Right kidney (tissue), 1 donor: Measurements from ENCODE around the gene GYS1.

Experiments
- DNase-seq: peaks from one replicate; pipeline ENCODE4 v3.0.0-alpha.2; 2016

The GYS1 gene

DNA sequence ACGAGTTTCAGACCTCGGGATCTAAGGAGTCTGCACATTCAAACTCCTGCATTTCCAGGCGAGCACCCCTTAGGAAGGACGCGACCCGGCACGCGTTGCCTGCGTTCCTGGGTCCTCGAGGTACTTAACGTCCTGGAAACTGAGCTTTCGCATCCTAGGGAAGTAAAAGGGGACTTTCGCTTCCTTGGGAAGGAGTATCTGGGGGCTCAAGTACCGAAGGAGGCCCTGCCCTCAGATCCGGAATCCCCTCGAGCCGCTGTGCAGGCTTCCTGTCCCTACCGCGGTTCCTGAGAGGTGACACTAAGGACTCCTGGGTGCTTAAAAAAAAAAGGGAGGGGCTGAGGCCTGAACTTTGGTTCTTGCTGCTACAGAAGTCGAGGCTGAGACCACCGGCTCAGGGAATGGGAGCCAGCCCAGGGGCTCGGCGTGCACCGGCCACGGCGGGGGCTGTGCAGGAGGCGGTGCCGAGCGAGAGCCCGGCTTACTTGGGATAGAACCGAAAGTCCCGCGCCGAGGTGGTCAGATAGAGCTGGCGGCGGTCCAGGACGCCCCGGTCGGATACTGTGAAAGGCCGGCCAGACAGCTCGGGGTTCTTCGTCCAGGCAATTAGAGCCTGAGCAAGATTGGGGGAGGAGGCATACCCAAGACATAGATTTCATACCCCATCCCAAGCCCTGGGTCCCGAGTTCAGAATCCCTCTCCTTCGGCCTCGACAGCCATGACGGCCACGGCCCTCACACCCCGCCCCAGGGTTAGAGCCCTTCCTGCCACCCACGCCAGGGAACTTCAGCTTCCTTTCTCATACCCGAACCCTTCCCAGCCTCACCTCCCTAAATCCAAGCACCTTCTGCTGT is 25.5 kb upstream of the GYS1 start:
- peak; percentile 46 for DNase-seq

DNA sequence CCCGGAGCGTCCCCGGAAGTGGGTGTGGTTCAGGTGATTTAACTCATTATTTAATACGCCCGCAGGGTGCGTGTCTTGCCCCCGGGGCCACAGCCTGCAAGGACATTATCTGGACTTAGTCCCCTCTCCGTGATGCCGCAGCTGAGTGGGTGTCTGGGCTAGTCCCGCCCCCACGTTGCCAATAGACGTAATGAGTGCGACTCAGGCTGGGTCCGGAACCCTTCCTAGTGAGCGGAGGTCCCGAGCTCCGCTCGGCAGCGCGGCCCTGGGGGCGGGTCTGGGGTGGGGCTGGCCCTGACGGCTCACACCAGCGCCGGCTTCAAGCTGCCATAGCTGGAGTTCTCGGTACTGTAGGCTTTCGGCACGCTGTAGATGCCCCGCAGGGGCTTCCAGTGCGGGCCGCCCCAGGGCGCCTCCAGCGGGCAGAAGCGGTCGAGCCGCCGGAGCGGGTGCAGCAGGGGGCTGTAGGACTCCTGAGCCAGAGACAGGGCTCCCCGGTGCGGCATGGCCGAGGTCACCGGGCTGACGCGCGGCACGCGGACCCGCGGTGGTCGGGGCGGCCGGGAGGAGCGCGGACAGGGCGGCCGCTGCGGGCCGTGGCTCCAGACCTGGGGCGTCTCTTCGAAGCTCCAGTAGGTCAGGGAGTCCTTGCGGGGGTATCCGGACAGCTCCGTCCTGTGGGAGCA is 24.7 kb upstream of the GYS1 start:
- peak; percentile 73 for DNase-seq

- DNase-seq = no peak
These were observed 24.0 kb upstream of the GYS1 start, which contains the start of gene LHB for GRCh38 chr19:49017041-49017665. TSS of gene LHB (minus strand) at chr19:49017091. CDS start at chr19:49017081, 10 bp downstream.

DNA sequence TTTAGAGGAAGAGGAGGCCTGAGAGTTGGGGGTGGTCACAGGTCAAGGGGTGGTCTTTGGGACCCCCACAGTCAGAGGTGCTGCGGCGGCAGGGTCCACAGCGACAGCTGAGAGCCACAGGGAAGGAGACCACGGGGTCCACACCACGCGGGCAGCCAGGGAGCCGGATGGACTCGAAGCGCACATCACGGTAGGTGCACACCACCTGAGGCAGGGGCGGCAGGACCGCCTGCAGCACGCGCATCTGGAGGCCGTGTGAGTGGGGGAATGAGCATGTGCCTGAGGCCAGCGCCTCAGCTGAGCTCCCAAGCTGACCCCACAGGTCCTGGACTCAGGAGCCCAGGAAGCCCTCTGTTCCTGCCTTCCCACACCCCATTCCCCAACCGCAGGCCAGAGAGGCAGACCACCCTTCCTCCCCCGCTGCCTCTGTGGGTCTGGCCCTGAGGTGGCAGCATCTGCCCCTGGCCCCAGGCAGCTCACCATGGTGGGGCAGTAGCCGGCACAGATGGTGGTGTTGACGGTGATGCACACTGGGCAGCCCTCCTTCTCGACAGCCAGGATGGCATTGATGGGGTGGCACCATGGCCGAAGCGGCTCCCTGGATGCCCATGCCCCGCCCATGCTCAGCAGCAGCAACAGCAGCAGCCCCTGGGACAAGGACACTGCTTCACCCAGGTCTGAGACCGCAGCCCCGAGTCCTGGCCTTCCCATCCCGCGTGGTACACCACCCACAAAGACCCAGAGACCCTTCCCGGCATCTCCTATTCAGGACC is 23.1 kb upstream of the GYS1 start:
- DNase-seq = no peak

DNA sequence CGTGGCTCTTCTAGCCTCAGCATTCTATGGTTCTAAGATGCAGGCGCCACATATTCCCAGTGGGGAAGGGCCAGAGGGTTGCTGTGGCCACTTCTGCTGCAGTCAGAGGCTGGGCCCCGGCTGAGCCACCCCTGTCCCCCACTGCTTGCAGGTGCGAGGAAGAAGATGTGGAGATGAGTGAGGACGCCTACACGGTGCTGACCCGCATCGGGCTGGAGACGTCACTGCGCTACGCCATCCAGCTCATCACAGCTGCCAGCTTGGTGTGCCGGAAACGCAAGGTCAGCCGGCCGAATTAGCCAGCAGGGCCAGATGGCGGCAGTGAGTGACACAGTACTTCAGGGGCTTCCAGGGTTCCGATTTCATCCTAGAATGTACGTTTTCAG is 21.8 kb upstream of the GYS1 start:
- DNase-seq = no peak

DNA sequence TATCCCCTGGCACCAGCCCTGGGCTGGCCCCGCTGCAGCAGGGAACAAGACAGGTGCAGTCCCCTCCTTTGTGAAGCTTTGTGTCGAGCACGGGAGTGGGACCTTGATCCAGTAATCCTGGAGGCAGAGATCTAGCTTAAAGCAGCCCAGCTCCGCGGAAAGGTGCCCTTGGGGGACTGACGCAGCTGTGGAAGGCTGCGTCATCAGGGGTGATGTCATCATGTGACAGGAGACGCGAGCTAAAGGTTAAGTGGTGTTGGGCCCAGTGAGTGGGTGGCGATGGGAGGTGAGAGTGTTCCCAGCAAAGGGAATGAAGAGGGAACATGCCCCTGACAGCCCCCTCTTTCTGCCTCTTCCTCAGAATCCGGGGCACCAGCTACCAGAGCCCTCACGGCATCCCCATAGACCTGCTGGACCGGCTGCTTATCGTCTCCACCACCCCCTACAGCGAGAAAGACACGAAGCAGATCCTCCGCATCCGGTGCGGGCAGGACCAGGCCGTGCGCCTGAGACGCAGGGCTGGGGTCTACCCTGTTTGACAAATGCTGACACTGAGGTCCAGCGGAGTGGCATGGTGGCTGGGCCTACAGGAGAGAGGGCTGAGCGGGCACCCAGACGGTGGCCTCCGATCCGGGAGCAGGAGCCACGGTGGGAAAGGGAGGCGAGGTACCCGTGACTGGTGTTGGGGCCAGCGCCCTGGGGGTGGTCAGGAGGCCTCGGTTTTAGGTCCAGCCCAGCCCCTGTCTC is 21.2 kb upstream of the GYS1 start:
- no peak for DNase-seq

DNA sequence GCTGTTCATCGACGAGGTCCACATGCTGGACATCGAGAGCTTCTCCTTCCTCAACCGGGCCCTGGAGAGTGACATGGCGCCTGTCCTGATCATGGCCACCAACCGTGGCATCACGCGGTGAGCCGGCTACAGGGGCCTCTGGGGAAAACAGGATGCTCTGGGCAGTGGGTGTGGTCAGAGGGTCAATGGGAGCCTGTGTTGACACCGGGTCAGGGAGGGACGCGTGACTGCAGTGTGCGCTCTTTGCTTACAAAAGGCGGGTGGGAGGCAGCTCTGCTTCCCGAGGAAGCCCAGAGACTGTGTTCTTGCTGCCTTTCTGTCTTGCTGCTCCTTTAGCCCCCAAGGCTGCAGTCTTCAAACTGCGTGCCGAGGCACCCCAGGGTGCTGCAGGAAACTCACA is 18.1 kb upstream of the GYS1 start:
- DNase-seq = no peak

GRCh38 chr19:49010453-49010852 is 17.3 kb upstream of the GYS1 start:
- no peak for DNase-seq

GRCh38 chr19:49009828-49010227 is 16.7 kb upstream of the GYS1 start:
- DNase-seq = no peak

DNA sequence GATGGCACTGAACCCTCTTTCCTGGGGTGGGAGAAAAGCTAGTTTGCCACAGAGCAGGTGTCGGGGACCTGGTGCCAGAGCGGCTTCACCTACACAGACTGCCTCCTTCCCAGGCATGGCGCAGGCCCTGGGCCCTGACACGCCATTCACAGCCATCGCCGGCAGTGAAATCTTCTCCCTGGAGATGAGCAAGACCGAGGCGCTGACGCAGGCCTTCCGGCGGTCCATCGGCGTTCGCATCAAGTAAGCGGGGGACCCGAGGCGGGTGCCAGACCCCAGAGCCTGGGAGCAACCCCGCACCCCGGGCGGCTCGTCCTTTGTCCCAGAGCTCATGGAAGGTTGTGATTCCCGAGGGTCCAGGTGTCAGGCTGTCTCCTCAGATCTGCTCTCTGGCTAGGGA is 13.8 kb upstream of the GYS1 start:
- no peak for DNase-seq

GRCh38 chr19:49004964-49005614 is 12.0 kb upstream of the GYS1 start:
- DNase-seq = no peak

GRCh38 chr19:49004133-49004532 is 11.0 kb upstream of the GYS1 start:
- no peak for DNase-seq

DNA sequence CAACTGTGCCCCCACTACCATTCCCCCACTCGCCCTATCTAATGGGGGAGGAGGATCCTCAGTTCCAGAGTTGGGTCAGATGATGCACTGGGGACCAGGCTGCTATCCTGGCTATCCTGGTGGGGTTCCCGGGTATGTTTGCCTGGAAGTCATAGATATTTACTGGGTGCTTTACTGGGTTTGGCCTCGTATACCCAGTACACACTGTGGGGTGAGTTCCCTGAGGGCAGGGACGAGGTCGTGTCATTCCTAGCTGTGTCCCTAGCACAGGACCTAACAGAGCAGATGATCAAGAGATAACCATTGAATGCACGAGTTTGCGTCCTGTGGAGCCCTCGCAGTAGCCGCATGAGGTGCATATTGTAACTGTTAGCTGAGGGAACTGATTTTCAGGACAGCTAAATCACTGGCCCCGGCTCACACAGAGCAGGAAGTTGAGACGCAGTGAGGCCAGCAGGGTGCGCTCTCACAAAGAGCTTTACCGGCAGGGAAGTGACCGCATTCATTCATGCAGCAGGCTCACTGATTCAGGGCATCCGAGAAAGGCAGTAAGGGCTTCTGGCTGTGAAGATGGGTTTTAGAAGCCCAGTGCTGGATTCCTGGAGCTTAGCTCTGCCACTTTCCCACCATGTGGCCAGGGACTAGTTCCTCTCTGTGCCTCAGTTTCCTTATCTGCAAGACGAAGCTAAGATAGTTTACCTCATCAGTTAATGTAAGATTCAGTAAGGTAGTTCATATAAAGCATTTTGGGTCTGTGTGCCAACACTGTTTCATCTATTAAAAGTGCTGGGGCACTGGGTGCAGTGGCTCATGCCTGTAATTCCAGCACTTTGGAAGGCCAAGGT is 6.6 kb upstream of the GYS1 start:
- DNase-seq = no peak

DNA sequence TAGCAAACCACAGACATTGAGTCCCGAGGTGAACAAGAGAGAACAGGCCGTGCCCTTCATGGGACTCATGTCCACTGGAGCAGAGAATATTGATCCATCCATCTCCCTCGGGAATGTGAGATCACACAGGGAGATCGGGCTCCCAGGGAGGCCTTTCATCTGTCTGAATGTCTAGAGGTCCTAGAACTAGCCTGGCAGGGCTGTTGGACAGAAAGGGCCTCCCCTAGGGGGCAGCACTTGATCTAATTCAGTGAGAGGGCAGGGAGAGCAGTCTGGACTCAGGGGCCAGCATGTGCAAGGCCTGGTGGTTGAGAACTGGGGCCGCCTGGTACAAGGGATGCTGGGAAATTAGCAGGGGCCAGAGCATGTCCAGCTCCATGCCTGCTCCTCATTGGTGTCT is 4.9 kb upstream of the GYS1 start:
- DNase-seq = no peak

DNA sequence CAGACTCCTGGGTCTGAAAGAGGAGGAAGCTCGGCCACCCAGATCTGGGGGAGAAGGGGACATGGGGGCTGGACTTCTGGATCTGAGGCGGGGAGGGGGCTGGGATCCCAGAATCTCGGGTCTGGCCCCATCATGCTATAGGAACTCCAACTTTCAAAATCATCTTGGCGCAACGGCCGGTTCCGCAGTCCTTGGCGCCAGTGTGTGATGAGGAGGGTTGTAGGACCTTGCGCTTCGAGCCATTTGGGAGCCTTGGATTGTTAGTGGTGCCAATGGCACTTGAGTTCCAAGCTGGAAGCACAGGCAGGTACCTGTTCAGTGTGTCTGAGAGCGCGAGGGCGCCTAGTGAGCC is 902 bp upstream of the GYS1 start:
- DNase-seq = no peak

DNA sequence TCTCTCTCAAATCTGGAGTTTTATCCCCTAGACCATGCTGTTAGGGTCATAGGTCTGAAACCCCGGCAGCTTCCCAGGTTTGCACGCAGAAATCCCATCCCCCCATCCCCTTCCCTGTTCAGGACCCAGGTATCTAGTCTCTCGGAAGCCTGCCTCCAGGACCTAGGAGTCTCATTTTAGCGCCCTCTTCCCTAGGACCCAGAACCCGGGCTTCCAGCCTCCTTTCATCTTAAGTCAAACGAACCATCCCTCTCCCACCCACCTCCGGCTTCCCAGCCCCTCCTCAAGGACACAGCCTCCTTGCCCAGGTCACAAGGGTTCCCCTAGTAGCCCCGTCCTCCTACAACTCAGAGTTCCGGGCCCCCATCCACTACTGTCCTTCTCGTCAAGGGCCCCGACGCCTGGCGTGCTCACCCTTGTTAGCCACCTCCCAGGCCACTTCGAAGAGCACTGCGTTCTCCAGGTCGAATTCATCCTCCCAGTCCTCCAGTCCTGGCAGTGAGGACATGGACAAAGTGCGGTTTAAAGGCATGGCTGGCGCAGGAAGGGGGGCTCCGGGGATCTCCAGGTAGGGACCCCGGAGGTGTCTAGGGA is 431 bp downstream of the GYS1 start:
- DNase-seq = no peak

DNA sequence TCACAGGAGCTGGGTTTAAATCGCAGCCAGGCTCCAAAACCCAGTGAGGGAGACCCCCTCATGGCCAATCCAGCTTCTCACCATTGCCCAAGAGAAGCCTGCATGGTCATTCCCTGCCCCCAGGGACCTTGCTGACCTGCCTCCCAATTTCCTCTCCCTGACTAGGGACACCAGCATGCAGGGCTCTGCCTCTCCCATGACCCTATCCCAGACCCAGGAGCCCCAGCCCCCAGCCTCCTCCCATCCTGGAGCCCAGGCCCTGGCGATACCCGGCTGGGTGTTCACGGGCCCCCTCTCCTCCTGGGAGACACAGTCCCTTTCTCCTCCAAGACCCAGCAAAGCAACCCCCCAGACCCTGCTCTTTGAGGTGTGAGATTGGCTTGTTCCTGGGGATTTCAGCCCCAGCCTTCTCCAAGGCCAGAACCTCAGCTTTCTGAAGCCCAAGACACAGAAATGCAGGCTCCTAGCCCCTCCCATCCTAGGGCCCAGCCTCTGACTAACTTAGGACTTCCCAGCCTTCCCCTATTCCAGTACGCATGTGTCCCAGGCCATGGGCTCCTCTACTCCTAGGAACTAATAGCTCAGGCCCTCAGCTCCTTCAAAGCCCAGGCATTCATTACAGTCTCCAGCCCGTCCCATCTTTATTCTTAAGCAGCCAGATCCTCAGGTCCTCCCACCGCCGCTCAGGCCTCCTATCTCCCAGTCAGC is 1.1 kb downstream of the GYS1 start:
- DNase-seq = no peak

DNA sequence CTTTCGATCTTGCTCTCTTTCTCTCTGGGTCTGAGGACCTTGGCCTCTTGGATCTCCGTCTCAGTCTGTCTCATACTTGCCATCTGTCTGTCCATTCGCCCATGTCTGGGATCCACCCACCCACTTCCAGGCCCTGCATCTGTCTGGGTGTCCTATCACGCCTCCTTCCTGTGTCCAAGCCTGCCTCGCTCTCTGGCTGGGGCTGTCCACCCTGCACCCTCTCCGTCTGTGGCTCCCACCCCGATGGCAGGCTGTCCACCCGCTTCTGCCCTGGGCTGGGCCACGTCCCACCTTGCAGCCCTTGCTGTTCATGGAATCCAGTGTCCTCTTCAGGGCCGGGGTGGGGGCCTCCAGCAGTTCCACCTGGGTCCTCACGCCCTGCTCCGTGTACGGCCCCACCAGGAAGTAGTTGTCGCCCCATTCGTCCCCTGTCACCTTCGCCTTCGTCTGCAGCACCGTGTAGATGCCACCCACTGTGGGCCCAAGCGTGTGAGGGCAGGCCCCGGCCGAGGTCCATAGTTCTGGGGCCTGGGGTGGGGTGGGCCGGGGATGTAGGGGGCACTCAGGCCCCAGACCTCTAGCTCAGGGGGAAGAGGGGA is 2.0 kb downstream of the GYS1 start:
- no peak for DNase-seq

DNA sequence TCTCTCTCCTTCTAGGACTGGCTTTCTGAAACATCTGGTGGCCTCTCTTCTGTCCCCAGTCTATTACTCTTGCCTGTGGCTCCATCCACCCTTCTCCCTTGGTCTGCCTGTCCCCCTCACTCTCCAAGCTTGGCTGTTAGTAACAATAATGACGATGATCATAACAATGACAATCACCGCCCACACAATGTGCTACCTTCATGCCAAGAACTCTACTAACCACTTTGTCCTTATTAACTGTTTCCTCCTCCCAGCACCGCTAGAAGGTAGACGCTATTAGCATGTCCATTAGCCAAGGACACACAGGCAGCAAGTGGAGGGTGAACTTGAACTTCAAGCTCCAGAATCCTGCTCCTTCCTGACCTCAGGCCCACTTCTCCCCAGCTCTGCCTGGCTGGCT is 2.7 kb downstream of the GYS1 start:
- no peak for DNase-seq
